GM18870 (cell line): Measurements from ENCODE around the gene NEO1.

Source experiments
- ATAC-seq: cut with Tn5 transposase; IDR thresholded peaks from one replicate; pipeline ENCODE4 v1.9.1; 2021; ENCODE audit warnings: moderate library complexity; ENCODE audit not compliant: unreplicated experiment

Gene NEO1

GRCh38 chr15:73344056-73344455 lies 291.8 kb downstream of the NEO1 start:
- no peak for ATAC-seq

DNA sequence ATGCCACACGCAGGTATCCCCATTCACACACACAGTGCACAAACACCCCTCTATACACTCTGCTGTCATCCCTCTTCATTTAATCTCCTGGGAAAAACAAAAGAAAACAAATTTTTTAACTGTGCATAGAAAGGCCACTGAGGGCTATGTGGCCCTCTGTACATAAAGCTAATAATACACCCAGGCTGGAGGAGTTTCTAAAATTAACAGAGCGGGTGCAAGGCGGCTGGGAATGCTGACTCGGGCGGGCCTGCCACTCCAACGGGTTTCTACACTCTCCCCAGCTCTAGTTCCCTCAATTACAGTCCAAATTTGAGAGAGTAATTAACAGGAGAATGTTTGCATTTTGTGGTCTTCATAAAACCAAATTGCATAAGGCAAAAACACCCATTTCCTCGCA lies 293.4 kb downstream of the NEO1 start:
- ATAC-seq, result no peak

- no peak for ATAC-seq
These were observed 294.6 kb downstream of the NEO1 start for GRCh38 chr15:73346735-73347312.

DNA sequence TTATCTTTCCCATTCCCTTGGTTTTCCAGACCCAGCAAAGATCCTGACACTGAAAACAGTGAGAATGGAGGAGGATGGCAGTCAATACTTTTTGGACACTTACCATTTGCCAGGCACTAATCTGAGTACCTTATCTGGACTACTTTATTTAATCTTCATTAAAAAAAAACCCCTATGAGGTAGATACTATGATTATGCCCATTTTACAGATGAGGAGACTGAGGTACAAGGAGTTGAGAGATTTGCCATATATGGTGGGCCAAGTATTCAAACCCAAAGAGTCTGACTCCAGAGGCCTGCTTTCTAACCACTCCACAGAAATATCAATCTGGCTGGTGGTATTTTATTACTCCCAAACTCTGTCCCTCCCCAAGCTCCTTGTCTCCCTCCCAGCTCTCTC lies 296.9 kb downstream of the NEO1 start:
- ATAC-seq, result no peak

DNA sequence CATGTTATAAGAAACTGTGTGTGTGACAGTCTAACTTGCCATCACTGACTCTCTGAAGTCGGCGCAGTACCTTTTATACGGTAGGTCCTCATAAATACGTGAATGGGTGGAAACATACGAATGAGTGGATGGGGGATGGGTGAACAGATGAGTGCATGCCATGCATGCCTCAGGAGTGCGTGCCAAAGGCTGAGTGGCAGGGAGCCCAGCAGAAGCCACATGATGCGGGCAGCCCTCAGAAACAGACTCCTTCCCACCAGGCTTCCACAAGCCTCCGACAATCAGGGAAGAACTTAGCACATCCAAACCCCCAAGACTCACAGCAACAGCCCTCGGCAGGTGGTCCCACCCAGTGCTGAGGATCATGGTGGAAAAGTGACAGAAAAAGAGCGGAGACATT lies 299.8 kb downstream of the NEO1 start:
- no peak for ATAC-seq

- ATAC-seq, result no peak
These were observed 301.5 kb downstream of the NEO1 start for GRCh38 chr15:73353734-73354133.

DNA sequence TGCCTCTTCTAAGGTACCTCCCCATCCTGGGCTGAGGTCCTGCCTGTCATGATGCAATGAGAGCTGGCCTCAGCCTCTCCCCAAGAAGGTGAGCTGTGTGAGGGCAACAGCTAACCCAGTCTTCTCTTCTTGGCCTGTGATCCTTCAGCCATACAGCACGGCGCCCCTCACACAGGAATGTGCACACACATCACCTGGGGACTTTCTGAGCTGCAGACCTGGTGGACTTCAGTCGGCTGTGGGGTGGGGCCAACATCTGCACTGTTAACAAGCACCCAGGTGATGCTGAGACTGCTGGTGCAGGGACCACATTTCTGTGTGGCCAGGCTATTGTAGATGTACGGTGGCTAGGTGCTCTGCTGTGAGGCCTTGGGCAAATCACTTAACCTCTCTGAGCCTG lies 302.0 kb downstream of the NEO1 start:
- ATAC-seq, result no peak
